Urinary bladder (tissue), 4 donors: ENCODE data around the gene RTCB. TPM values are rescaled to one million over a fixed set of nuclear protein-coding genes. Genes with fewer than 3 reads are reported as not detected.
A peak's percentile ranks its signal among the peaks of the same experiment; 100 is the strongest.

Experiments
- DNase-seq: peaks from one replicate; pipeline ENCODE4 v3.0.0-alpha.2; 2015; ENCODE audit errors: extremely low spot score
- H3K27ac ChIP-seq: one replicate; pipeline ENCODE4 v1.5.1; 2013; ENCODE audit warnings: low read depth, mild to moderate bottlenecking, moderate library complexity
- H3K36me3 ChIP-seq: one replicate; pipeline ENCODE4 v1.6.1; 2013; ENCODE audit warnings: mild to moderate bottlenecking, moderate library complexity; ENCODE audit not compliant: insufficient read depth
- H3K4me1 ChIP-seq: one replicate; pipeline ENCODE4 v1.6.1; 2013; ENCODE audit warnings: mild to moderate bottlenecking, moderate library complexity; ENCODE audit not compliant: insufficient read depth
- H3K4me3 ChIP-seq: one replicate; pipeline ENCODE4 v1.5.1; 2013; ENCODE audit warnings: low read depth, low read length
- WGBS: extraction: QIAGEN DNeasy Blood & Tissue Kit; methylation state at CpG from one replicate; pipeline ENCODE4 v1.1.7; 2013; 5-methylcytosine and 5-hydroxymethylcytosine counted together
- polyA plus RNA-seq: library from polyadenylated mRNA; stranded (reverse); fragments of 200-250 nt; gene quantifications from one replicate; pipeline ENCODE4 v1.2.3, GENCODE V29; 2013
- total RNA-seq: library from RNA; depleted of rRNA; stranded (reverse); fragments of >200 nt; gene quantifications from one replicate; pipeline ENCODE4 v1.2.3, GENCODE V29; 2014
- donor health status: healthy with polysubstance abuse.
- donor health status: healthy.

RTCB gene
- total RNA-seq (69.5 TPM), polyA plus RNA-seq (59.9 TPM)

GRCh38 chr22:32411829-32412592, at the start of gene RTCB:
Gene RTCB, minus strand, starts transcription at chr22:32412247. Its CDS starts 91 bp downstream, at chr22:32412156.
- Histone ChIP-seq H3K36me3 (peaks cover 1% of the 10 kb centered on the region), H3K4me3 (peak within 1 kb of the TSS; percentile 94), H3K4me1 (peaks cover 7% of the 10 kb centered on the region), H3K27ac (no peak within 1 kb of the TSS)
- DNase-seq: peak; percentile 82
- 2% methylated on average over 40 of the region's 40 CpGs for WGBS

GRCh38 chr22:32457031-32457430, 45.0 kb upstream of the RTCB start:
- Histone ChIP-seq H3K27ac (no peak overlapping the region), H3K4me1 (no peaks in the 10 kb centered on the region), H3K36me3 (no peaks in the 10 kb centered on the region), H3K4me3 (no peak overlapping the region)
- 86% methylated on average over 4 of the region's 4 CpGs for WGBS
- DNase-seq: no peak

GRCh38 chr22:32448980-32449379, 36.9 kb upstream of the RTCB start:
- WGBS: 67% methylated on average over 4 of the region's 4 CpGs
- Histone ChIP-seq H3K4me1 (no peaks in the 10 kb centered on the region), H3K4me3 (no peak overlapping the region), H3K27ac (no peak overlapping the region), H3K36me3 (no peaks in the 10 kb centered on the region)
- DNase-seq: no peak

DNA sequence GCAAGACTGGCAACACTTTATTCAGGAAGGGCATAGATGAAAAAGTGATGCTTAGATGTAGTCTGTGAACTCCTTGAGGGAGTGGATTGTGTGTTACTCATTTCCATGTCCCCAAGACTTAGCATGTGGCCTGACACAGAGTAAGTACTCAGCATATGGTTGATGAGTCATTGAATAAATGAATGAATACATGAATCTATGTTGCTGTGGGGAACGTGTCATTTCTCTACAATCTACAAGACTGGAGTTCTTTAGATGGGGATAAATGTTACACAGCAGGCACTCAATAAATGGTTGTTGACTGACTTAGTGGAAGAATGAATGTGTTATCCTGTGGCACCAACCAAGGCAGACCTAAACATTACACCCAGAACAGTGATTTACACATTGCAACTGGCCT, 34.3 kb upstream of the RTCB start:
- WGBS: 61% methylated on average over 1 of the region's 1 CpG

GRCh38 chr22:32444068-32444467, 32.0 kb upstream of the RTCB start:
- H3K36me3 ChIP-seq: no peaks in the 10 kb centered on the region
- H3K4me1 ChIP-seq: no peaks in the 10 kb centered on the region
- 45% methylated on average over 6 of the region's 6 CpGs for WGBS
- no peak overlapping the region for H3K4me3 ChIP-seq
- DNase-seq: no peak
- H3K27ac ChIP-seq: no peak overlapping the region

More for the DNA sequence above, 34.3 kb upstream of the RTCB start:
- no peak overlapping the region for H3K27ac ChIP-seq
- DNase-seq: no peak
- H3K36me3 ChIP-seq: no peaks in the 10 kb centered on the region
- no peaks in the 10 kb centered on the region for H3K4me1 ChIP-seq
- H3K4me3 ChIP-seq: no peak overlapping the region

DNA sequence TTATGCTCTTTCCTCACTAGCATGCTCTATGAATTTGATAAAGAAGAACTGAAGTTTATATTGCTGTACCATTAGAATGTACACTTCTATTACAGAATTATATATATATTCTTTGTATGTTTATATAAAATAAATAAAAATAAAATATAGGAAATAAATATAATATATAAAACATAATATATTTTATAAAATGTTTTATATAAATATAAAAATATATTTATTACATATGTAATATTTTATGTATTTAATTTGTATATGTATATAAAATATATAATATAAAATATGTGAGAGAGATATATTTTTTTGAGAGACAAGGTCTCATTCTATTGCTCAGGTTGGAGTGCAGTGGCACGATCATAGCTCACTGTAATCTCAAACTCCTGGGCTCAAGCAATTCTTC, 18.3 kb upstream of the RTCB start:
- Histone ChIP-seq H3K27ac (no peak overlapping the region), H3K4me1 (no peaks in the 10 kb centered on the region), H3K4me3 (no peak overlapping the region), H3K36me3 (no peaks in the 10 kb centered on the region)
- WGBS: 74% methylated on average over 1 of the region's 1 CpG
- no peak for DNase-seq

GRCh38 chr22:32426881-32427280, 14.8 kb upstream of the RTCB start:
- H3K4me3 ChIP-seq: no peak overlapping the region
- no peaks in the 10 kb centered on the region for H3K36me3 ChIP-seq
- H3K4me1 ChIP-seq: no peaks in the 10 kb centered on the region
- WGBS: 69% methylated on average over 4 of the region's 4 CpGs
- no peak for DNase-seq
- H3K27ac ChIP-seq: no peak overlapping the region

DNA sequence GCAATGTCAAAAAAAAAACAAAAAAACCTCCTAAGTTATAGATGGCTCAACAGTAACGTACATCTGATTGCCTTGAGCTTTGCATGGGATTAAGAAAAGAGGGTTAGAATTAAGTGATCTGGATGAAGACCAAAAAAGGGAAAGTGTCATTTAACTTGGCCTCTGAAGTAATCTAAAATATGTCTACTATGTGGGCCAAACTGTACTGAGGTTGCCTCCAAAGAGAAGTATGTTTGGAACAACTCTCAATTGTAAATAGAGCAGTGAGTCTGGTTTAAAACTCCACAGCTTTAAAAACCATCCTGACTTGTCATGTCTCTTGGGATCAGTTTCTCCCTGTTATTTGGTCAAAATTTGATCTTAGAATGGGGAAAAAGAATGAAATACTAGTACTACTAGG, 11.6 kb upstream of the RTCB start:
- WGBS: 58% methylated on average over 1 of the region's 1 CpG
- H3K4me3 ChIP-seq: no peak overlapping the region
- H3K4me1 ChIP-seq: no peaks in the 10 kb centered on the region
- DNase-seq: no peak
- no peaks in the 10 kb centered on the region for H3K36me3 ChIP-seq
- H3K27ac ChIP-seq: no peak overlapping the region

DNA sequence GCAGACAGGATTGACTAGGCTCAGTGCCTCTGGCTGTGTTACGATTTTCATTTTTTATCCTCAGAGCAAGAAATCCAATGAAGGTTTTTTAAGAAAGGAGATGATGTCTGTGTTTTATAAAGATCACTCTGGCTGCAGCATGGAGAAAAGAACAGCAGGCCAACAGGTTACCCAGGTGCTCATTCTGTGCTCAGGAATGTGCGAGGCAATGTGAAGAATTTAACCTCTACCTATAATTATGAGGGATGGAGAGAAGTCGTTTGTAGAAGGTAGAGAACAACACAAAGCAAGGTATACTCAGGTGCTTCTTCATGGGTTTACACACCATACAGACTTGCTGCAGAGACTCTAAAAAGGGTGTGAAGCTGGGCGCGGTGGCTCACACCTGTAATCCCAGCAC, 10.0 kb upstream of the RTCB start:
- Histone ChIP-seq H3K4me3 (no peak overlapping the region), H3K27ac (no peak overlapping the region), H3K4me1 (no peaks in the 10 kb centered on the region), H3K36me3 (no peaks in the 10 kb centered on the region)
- DNase-seq: no peak
- WGBS: 79% methylated on average over 5 of the region's 5 CpGs

DNA sequence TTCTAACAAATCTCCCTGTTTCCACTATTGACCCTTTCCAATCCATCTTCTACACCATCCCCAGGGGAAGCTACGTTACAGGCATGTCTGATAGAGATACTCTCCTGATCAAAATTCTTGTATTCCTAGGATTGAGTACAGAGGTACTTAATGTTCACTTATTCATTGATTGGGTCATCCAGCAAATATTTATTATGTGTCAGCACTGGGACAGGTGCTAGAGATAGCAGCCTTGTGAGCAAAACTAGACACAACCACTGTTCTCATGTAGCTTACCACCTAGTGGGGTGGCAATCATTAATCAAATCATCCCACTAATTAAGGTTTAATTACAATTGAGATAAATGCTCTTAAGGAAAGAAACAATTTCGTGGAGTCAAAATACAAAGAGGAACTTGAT, 9.4 kb upstream of the RTCB start:
- DNase-seq: no peak
- 43% methylated on average over 2 of the region's 2 CpGs for WGBS
- Histone ChIP-seq H3K27ac (no peak overlapping the region), H3K4me3 (no peak overlapping the region), H3K4me1 (no peaks in the 10 kb centered on the region), H3K36me3 (no peaks in the 10 kb centered on the region)

- H3K4me1 ChIP-seq: no peaks in the 10 kb centered on the region
- H3K4me3 ChIP-seq: no peak overlapping the region
- 70% methylated on average over 4 of the region's 4 CpGs for WGBS
- H3K27ac ChIP-seq: no peak overlapping the region
- H3K36me3 ChIP-seq: no peaks in the 10 kb centered on the region
- DNase-seq: no peak
These were observed 5.9 kb upstream of the RTCB start for GRCh38 chr22:32417906-32418305.

DNA sequence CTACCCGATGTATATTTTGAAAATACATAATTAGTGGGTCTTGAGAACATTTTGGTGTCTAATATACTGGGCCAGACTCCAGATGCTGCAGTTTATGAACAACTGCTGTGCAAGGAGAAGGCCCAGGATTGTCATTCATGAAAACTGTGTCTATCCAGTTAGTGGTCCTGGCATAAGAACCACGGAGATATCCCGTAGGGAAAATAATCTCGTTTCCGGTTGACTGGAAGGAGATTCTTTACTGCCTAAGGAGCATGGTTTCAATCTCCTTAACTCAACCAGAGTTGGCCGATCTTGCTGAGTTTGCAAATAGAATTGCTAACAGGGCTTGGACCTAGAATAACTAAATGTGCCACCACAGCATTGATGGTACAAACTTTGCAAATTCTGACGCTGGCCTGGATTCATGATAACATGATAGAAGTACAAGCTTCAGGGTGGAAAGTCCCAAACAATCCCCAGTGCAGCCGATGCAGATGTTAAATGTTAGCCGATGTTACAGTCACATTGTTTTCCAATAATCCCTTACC, 4.6 kb upstream of the RTCB start:
- H3K4me3 ChIP-seq: no peak overlapping the region
- H3K4me1 ChIP-seq: no peaks in the 10 kb centered on the region
- 78% methylated on average over 9 of the region's 9 CpGs for WGBS
- no peak for DNase-seq
- no peaks in the 10 kb centered on the region for H3K36me3 ChIP-seq
- H3K27ac ChIP-seq: no peak overlapping the region

DNA sequence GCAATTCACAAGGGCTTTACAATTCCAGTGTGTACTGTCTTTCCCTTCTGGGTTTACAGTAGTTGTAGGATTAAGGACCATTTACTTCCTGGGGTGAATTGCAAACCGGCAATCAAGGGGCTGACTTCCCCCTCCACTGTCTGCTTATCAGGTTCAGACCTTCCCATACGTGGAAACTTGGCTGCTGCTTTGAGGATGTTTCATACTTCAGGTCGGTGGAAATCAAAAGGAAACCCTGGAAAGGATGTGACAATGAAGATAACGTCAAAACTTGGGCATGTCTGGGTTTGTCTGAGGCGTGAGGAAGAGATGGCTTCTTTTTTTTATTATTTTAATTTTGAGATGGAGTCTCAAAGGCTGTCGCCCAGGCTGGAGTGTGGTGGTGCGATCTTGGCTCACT, 2.1 kb upstream of the RTCB start:
- Histone ChIP-seq H3K36me3 (no peaks in the 10 kb centered on the region), H3K4me1 (peaks cover 7% of the 10 kb centered on the region), H3K4me3 (no peak overlapping the region), H3K27ac (no peak overlapping the region)
- 61% methylated on average over 7 of the region's 7 CpGs for WGBS
- no peak for DNase-seq

DNA sequence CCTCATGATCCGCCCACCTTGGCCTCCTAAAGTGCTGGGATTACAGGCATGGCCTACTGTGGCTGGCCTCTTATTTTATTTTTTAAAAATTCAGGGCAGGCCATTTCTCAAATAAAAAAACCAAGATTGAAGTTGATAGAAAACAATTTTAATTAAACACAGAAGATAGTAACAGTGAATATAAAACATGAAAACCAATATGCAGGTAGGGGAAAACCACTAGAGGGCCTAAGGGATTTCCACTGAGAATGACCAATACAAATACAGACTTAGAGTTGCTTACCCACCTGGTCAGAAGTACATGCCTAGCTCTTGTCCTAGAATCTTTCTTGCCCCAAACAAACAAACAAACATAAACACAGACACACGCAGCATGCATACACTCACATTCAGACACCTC, 1.7 kb upstream of the RTCB start:
- WGBS: 82% methylated on average over 2 of the region's 2 CpGs
- Histone ChIP-seq H3K27ac (no peak overlapping the region), H3K4me3 (no peak overlapping the region), H3K36me3 (no peaks in the 10 kb centered on the region), H3K4me1 (peaks cover 7% of the 10 kb centered on the region)
- no peak for DNase-seq
